Endometrial microvascular endothelial cells (primary cell): ENCODE data around the gene LSM7. TPM values are rescaled to one million over a fixed set of nuclear protein-coding genes. Genes with fewer than 3 reads are reported as not detected.

Source experiments
- in situ Hi-C: cut with HindIII; loops from 2 replicates; pipeline ENCODE4 v1.10.0; 2017; ENCODE audit warnings: low sequenced_read_pairs, low pct_unique_long_range_greater_than_20kb; ENCODE audit errors: inconsistent ontology term
- total RNA-seq: library from RNA; depleted of rRNA; stranded (reverse); fragments of >200 nt; gene quantifications from one replicate; pipeline ENCODE4 v1.2.3, GENCODE V29; 2015; ENCODE audit errors: inconsistent ontology term

LSM7 gene
- total RNA-seq, 1 donor from 2014 or later: 132 TPM

GRCh38 chr19:2308114-2308556, 20.3 kb downstream of the LSM7 start, which contains the start of gene LINGO3:
TSS of gene LINGO3 (minus strand) at chr19:2308154. CDS start at chr19:2291776, 16,378 bp downstream.
- in situ Hi-C loops: no loop called here

GRCh38 chr19:2307518-2308012, 20.8 kb downstream of the LSM7 start:
- in situ Hi-C loops: no loop called here

- in situ Hi-C loops: no loop called here
Measured at GRCh38 chr19:2306971-2307370, 21.4 kb downstream of the LSM7 start.

DNA sequence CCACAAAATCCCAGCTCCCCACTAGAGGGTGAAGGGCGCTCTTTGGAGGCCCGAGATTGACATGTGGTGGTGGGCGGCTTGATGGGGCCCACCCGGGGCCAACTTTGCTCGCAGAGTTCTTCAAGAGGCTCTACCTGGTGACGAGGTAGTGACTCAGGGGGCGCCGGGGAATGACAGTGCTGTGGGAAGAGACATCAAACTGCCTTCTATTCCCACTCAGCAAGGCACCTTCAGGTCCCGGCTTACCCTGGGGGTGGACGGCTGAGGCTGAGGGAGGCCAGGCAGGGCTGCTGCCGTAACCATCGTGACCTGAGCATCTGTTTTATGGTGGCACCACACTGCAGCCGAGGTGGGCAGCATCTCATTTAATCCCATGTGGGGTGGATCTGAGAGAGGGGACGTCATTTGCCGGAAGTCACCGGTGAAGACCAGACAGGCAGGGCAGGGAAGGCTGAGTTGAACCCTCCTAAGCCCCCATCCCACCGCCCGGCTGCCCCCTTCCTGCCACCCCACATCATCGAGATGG, 22.0 kb downstream of the LSM7 start:
- in situ Hi-C loops: no loop called here

- in situ Hi-C loops: no loop called here
Measured at GRCh38 chr19:2305452-2306280, 22.7 kb downstream of the LSM7 start.

DNA sequence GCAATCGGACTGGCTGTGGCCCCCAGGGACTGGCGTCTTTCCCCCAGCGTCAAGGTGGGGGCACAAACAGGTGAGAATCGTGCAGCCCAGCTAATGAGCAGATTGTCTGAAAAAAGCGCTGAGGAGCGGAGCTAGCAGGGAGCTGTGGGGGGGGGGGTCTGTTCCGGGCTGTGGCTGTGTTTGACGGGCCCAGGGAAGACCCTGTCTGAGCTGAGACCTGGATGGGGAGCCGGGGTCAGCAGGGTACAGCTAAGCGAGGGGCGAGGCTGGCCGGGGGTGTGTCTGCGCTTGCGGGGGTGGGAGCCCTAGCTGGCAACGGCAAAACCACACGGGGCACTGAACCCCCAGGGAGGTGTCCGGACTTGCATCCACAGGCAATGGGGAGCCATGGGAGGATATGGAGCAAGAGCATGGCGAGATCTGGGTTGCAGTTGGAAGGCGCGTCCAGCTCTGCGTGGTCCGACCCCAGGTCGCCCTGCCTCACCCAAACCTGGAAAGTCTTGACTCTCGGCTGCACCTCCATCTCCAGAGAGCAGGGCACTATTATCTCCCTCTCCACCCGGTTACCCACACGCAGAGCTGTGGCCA, 25.1 kb downstream of the LSM7 start:
- in situ Hi-C loops: no loop called here

- in situ Hi-C loops: no loop called here
Measured at GRCh38 chr19:2302319-2303210, 25.8 kb downstream of the LSM7 start.

DNA sequence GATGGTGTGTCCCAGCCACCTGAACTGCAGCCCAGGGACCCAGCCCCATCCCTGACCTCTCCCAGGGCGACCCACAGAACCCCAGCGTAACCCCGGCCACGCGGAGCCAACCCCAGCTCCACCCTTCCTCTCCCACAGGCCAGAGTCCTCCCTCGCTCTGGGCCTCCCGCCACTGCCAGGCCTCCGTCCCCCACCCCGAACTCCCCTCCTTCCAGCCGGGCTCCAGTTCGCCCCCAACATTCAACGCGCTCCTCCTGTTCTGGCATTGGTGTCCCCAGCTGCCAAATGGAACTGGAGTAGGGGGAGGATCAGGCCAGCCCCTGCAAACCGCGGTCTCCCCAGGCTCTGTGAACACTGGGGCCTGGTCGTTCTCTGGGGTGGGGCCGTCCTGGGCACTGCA, 27.9 kb downstream of the LSM7 start:
- in situ Hi-C loops: no loop called here

DNA sequence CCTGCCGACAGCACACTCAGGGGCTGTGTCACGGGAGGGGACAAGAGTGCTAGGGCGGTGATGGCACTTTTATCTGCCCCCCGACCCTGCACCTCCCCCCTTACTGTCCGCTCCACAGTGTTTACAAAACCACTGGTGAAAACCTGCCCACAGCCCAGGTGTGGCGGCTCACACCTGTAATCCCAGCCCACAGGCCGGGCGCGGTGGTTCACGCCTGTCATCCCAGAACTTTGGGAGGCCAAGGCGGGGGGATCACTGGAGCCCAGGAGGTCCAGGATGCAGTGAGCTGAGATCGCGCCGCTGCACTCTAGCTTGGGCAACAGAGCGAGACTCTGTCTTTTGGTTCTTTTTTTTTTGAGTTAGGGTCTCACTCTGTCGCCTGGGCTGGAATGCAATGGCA, 32.2 kb downstream of the LSM7 start:
- in situ Hi-C loops: no loop called here

DNA sequence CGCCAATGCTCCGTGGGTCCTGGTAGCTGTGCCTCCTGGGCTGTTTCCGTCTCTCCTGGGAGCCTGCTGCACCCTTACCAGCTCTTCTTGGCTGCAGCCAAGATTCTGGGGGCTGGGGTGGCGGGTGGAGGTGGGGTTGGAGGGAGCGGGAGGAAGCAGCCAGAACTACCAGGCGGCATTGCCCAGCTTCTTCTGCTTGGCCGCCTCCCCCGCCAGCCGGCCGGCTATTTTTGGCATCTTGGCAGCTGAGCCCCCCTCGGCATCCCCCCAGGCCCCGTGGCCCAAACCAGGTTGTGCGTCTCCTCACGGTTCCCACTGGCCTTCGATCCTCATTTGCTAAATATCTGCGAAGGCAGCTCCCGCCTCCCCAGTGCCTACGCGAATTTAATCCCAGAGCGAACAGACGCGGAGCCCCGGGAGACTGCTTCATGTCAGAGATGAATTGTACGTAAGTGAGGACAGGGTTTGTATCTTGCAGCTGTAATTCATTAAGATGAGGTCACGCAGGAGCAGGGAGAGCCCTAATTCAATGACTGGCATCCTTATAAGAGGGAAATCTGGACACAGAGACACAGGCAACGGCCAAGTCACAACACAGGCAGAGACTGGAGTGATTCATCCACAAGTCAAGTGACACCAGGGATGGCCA, 33.6 kb downstream of the LSM7 start:
- in situ Hi-C loops: no loop called here

- in situ Hi-C loops: no loop called here
Measured at GRCh38 chr19:2291185-2291751, 37.1 kb downstream of the LSM7 start.

GRCh38 chr19:2290441-2291184, 37.8 kb downstream of the LSM7 start:
- in situ Hi-C loops: no loop called here

GRCh38 chr19:2289714-2290435, 38.5 kb downstream of the LSM7 start:
- in situ Hi-C loops: no loop called here

GRCh38 chr19:2288818-2289713, 39.3 kb downstream of the LSM7 start:
- in situ Hi-C loops: no loop called here

DNA sequence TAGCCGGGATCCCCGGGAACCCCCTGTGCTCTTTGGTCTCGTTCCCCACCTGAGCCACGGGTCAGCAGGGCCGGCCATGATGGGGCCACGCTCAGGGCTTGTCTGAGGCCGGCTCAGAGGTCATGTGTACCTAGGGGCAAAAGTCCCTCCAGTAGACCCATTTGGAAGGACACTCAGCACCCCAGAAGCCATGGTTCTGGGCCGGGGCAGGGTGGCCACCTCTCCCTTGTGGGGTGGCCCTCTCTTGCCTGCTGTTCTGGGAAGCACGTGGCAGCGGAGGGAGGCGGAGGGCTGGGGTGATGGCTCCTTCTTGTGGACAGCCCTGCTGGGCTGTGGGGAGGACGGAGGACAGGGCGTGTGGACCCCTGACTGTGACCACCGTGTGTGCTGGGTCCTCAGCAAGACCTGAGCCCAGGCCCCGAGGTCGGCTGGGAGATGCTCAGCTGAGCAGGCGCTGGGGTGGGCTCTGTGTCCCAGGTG, 40.0 kb downstream of the LSM7 start:
- in situ Hi-C loops: no loop called here
